Frontal cortex (tissue), 4 donors: ENCODE measurements around the gene GATA5. TPM values are rescaled to one million over a fixed set of nuclear protein-coding genes. Genes with fewer than 3 reads are reported as not detected.

Experiments used
- DNase-seq, 2 donors: peaks; one replicate each; pipeline ENCODE4 v3.0.0; 2012; ENCODE audit warnings: low spot score in 2 of 2
- FAIRE-seq: peaks from 2 replicates; lab custom pipeline; 2012; peaks lifted over from hg19 to GRCh38; lab: Jason Lieb, UNC
- total RNA-seq: library from RNA; depleted of rRNA; stranded (reverse); fragments of >200 nt; gene quantifications from one replicate; pipeline ENCODE4 v1.2.3, GENCODE V29; 2014
- donor health status: control.
- donor health status: control.
- donor health status: control.

Gene GATA5
- total RNA-seq, 1 donor from 2014 or later, result not detected

- no peak for FAIRE-seq
- no peak for DNase-seq
Measured at GRCh38 chr20:62489932-62490263, 14.1 kb upstream of the GATA5 start.

- no peak for FAIRE-seq
- DNase-seq, result no peak
Measured at GRCh38 chr20:62489186-62489931, 13.6 kb upstream of the GATA5 start.

GRCh38 chr20:62488470-62488869 lies 12.7 kb upstream of the GATA5 start:
- DNase-seq (no peak), FAIRE-seq (no peak)

GRCh38 chr20:62487561-62488354 lies 12.0 kb upstream of the GATA5 start:
- FAIRE-seq (no peak), DNase-seq (no peak)

- FAIRE-seq (no peak), DNase-seq (no peak)
Measured at GRCh38 chr20:62487118-62487517, 11.3 kb upstream of the GATA5 start.

GRCh38 chr20:62486484-62486883 lies 10.7 kb upstream of the GATA5 start:
- no peak for FAIRE-seq
- DNase-seq, result no peak

GRCh38 chr20:62485701-62486089 lies 9.9 kb upstream of the GATA5 start:
- no peak for FAIRE-seq
- no peak for DNase-seq

GRCh38 chr20:62485062-62485700 lies 9.4 kb upstream of the GATA5 start:
- DNase-seq (no peak), FAIRE-seq (no peak)

- DNase-seq (no peak), FAIRE-seq (no peak)
Measured at GRCh38 chr20:62484478-62484877, 8.7 kb upstream of the GATA5 start.

GRCh38 chr20:62483613-62484458 lies 8.0 kb upstream of the GATA5 start:
- FAIRE-seq (no peak), DNase-seq (no peak)

GRCh38 chr20:62482974-62483373 lies 7.2 kb upstream of the GATA5 start:
- FAIRE-seq (no peak), DNase-seq (no peak)

- DNase-seq (no peak), FAIRE-seq (no peak)
Measured at GRCh38 chr20:62482146-62482809, 6.5 kb upstream of the GATA5 start.

GRCh38 chr20:62481425-62482145 lies 5.8 kb upstream of the GATA5 start:
- DNase-seq (no peak), FAIRE-seq (no peak)

GRCh38 chr20:62480318-62480717 lies 4.5 kb upstream of the GATA5 start:
- DNase-seq, result no peak
- FAIRE-seq, result no peak

GRCh38 chr20:62479656-62480055 lies 3.9 kb upstream of the GATA5 start:
- FAIRE-seq, result no peak

GRCh38 chr20:62479156-62479555 lies 3.4 kb upstream of the GATA5 start:
- FAIRE-seq, result no peak
- DNase-seq, result no peak

More at GRCh38 chr20:62479656-62480055, 3.9 kb upstream of the GATA5 start:
- no peak for DNase-seq

GRCh38 chr20:62477669-62478455 lies 2.1 kb upstream of the GATA5 start:
- DNase-seq (no peak), FAIRE-seq (no peak)
